ENCODE measurements around the gene TRPM3.

- TF ChIP-seq CTCF (IDR thresholded peaks at IDR 0.05; ENCODE audit: insufficient read depth, low read length) (no peak), GABPA (IDR thresholded peaks at IDR 0.05; ENCODE audit: low read depth) (no peak)
Measured at GRCh38 chr9:70535546-70536323, 585.7 kb downstream of the TRPM3 start.
